OCI-LY7 (cell line): Measurements from ENCODE around the gene MBD1.
"Not testable (repeated sequence)": the region's sequence is repeated elsewhere in the genome, so short reads cannot be mapped to it uniquely, and the experiment has no call there.

Source experiments
- EZH2phosphoT487 ChIP-seq: fragments of 200-600 bp; sonication (generic); IDR thresholded peaks from 2 replicates; pipeline ENCODE4 v1.6.1; 2018; ENCODE audit warnings: low read depth, borderline replicate concordance, mild to moderate bottlenecking, mixed run types, antibody characterized with exemption, low read length, moderate library complexity, mixed read lengths
- TF ChIP-seq, protein P1 (sequence below): fragments of 200-600 bp; sonication (generic); conservative IDR thresholded peaks from 2 replicates; pipeline ENCODE4 v1.5.1; 2014; ENCODE audit warnings: mild to moderate bottlenecking, antibody characterized with exemption, low read length, moderate library complexity, mixed read lengths

DNA sequence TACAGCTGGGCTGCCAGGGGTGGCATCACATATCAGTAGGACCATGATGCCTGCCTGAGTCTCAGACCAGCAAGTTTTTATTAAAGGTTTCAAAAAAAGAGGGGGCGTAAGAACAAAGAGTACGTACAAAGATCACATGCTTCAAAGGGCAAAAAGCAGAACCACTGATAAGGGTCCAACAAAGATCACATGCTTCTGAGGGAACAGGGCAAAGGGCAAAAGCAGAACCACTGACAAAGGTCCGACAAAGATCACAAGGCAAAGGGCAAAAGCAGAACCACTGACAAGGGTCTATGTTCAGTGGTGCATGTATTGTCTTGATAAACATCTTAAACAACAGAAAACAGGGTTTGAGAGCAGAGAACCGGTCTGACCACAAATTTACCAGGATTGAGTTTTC is 61.1 kb downstream of the MBD1 start:
- TF ChIP-seq, protein P1, sequence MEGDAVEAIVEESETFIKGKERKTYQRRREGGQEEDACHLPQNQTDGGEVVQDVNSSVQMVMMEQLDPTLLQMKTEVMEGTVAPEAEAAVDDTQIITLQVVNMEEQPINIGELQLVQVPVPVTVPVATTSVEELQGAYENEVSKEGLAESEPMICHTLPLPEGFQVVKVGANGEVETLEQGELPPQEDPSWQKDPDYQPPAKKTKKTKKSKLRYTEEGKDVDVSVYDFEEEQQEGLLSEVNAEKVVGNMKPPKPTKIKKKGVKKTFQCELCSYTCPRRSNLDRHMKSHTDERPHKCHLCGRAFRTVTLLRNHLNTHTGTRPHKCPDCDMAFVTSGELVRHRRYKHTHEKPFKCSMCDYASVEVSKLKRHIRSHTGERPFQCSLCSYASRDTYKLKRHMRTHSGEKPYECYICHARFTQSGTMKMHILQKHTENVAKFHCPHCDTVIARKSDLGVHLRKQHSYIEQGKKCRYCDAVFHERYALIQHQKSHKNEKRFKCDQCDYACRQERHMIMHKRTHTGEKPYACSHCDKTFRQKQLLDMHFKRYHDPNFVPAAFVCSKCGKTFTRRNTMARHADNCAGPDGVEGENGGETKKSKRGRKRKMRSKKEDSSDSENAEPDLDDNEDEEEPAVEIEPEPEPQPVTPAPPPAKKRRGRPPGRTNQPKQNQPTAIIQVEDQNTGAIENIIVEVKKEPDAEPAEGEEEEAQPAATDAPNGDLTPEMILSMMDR: not testable (repeated sequence)
- TF ChIP-seq EZH2phosphoT487: not testable (repeated sequence)
